Measurements from ENCODE around the gene BICC1.

BICC1 gene

DNA sequence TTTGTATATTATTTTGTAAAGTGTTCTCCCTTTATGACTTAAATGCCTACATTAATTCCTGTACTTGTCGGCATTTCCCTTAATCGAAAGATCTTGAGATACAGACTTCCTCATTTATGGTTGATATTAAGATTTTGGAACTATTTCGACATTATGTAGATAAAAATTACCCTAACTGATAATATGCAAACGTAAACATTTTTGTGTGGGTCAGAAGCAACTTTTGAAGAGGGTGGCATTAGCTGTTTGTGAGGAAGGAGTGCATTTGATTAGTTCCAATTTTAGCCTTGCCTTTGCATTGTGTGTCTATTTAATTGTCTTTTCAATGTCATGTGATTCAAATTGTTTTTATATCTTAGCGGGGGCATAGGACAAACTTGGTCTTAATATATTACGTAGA lies 114.7 kb downstream of the BICC1 start:
- Histone ChIP-seq H3K79me2 (ENCODE audit: insufficient read depth, low read depth) (no peaks in the 10 kb centered on the region), H3K27me3 (ENCODE audit: insufficient read depth, low read depth) (no peaks in the 10 kb centered on the region), H3K4me3 (IDR thresholded peaks at IDR 0.05; ENCODE audit: insufficient read depth, low read depth, low read length) (no peak overlapping the region), H3K4me2 (no peak overlapping the region), H3K27ac (no peak overlapping the region), H3K36me3 (ENCODE audit: insufficient read depth) (no peaks in the 10 kb centered on the region), H2AFZ (ENCODE audit: low read depth) (no peak overlapping the region), H3K4me1 (ENCODE audit: low read depth, poor library complexity, severe bottlenecking) (no peaks in the 10 kb centered on the region), H4K20me1 (ENCODE audit: insufficient read depth) (no peaks in the 10 kb centered on the region), H3K9ac (no peak overlapping the region)
- TF ChIP-seq CTCF (conservative IDR thresholded peaks at IDR 0.05; ENCODE audit: low read depth, low read length) = no peak

GRCh38 chr10:58631715-58632114 lies 119.0 kb downstream of the BICC1 start:
- Histone ChIP-seq H4K20me1 (ENCODE audit: insufficient read depth) (no peaks in the 10 kb centered on the region), H3K27ac (no peak overlapping the region), H3K9ac (no peak overlapping the region), H3K27me3 (ENCODE audit: insufficient read depth, low read depth) (no peaks in the 10 kb centered on the region), H3K4me3 (IDR thresholded peaks at IDR 0.05; ENCODE audit: insufficient read depth, low read depth, low read length) (no peak overlapping the region), H3K4me1 (ENCODE audit: low read depth, poor library complexity, severe bottlenecking) (no peaks in the 10 kb centered on the region), H2AFZ (ENCODE audit: low read depth) (no peak overlapping the region), H3K4me2 (no peak overlapping the region), H3K36me3 (ENCODE audit: insufficient read depth) (no peaks in the 10 kb centered on the region), H3K79me2 (ENCODE audit: insufficient read depth, low read depth) (no peaks in the 10 kb centered on the region)
- TF ChIP-seq CTCF (conservative IDR thresholded peaks at IDR 0.05; ENCODE audit: low read depth, low read length) = no peak

DNA sequence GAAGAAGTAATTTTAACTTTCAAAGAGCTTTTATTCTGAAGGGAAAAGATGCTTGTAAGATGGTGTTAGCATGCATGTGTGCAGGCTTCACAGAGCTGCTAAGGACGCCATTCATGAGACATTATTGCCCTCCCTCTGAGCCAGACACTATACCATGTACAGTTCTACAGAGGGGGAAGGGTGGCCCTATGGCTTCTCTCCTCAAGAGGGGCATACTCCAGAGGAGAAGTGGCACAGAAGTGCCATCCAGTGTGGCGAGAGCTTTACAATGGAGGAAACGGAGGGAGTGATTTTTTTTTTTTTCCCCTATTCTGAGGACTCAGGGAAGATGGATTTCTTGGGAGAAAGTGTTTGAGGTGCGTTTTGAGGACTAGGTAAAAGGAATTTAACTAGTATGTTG lies 119.5 kb downstream of the BICC1 start:
- no peaks in the 10 kb centered on the region for H3K27me3 ChIP-seq (ENCODE audit: insufficient read depth, low read depth)
- no peak for TF ChIP-seq CTCF (conservative IDR thresholded peaks at IDR 0.05; ENCODE audit: low read depth, low read length)
- H3K36me3 ChIP-seq (ENCODE audit: insufficient read depth) = no peaks in the 10 kb centered on the region
- no peak overlapping the region for H3K27ac ChIP-seq
- no peaks in the 10 kb centered on the region for H4K20me1 ChIP-seq (ENCODE audit: insufficient read depth)
- H3K4me1 ChIP-seq (ENCODE audit: low read depth, poor library complexity, severe bottlenecking) = no peaks in the 10 kb centered on the region
- no peaks in the 10 kb centered on the region for H3K79me2 ChIP-seq (ENCODE audit: insufficient read depth, low read depth)
- H2AFZ ChIP-seq (ENCODE audit: low read depth) = no peak overlapping the region
- H3K4me3 ChIP-seq (IDR thresholded peaks at IDR 0.05; ENCODE audit: insufficient read depth, low read depth, low read length) = no peak overlapping the region
- H3K4me2 ChIP-seq = no peak overlapping the region
- H3K9ac ChIP-seq = no peak overlapping the region

DNA sequence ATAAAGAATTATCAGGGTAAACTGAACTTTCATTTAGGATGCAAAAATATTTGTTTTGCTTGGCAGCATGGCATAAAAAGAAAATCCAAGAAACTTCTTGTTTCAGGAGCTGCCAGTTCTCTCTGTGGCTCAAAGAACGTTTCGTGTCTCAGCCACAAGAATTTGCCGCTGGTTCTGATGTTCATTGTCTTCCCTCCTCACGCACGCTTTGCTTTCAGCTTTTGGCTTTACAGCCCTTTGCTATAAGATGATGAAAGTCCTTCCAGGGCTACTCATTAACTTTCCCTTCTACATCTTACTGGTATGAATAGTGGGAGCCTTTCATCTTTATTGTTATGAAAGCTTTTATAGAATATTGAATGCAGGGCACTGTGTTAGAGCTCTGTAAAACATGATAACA lies 124.7 kb downstream of the BICC1 start:
- no peaks in the 10 kb centered on the region for H3K4me1 ChIP-seq (ENCODE audit: low read depth, poor library complexity, severe bottlenecking)
- no peaks in the 10 kb centered on the region for H3K27me3 ChIP-seq (ENCODE audit: insufficient read depth, low read depth)
- no peaks in the 10 kb centered on the region for H4K20me1 ChIP-seq (ENCODE audit: insufficient read depth)
- TF ChIP-seq CTCF (conservative IDR thresholded peaks at IDR 0.05; ENCODE audit: low read depth, low read length) = no peak
- no peaks in the 10 kb centered on the region for H3K36me3 ChIP-seq (ENCODE audit: insufficient read depth)
- no peaks in the 10 kb centered on the region for H3K79me2 ChIP-seq (ENCODE audit: insufficient read depth, low read depth)
- no peak overlapping the region for H3K4me2 ChIP-seq
- H3K9ac ChIP-seq = no peak overlapping the region
- H2AFZ ChIP-seq (ENCODE audit: low read depth) = no peak overlapping the region
- no peak overlapping the region for H3K27ac ChIP-seq
- no peak overlapping the region for H3K4me3 ChIP-seq (IDR thresholded peaks at IDR 0.05; ENCODE audit: insufficient read depth, low read depth, low read length)

- H2AFZ ChIP-seq (ENCODE audit: low read depth) = no peak overlapping the region
- TF ChIP-seq CTCF (conservative IDR thresholded peaks at IDR 0.05; ENCODE audit: low read depth, low read length) = no peak
- H3K9ac ChIP-seq = no peak overlapping the region
- H3K36me3 ChIP-seq (ENCODE audit: insufficient read depth) = no peaks in the 10 kb centered on the region
- no peaks in the 10 kb centered on the region for H3K4me1 ChIP-seq (ENCODE audit: low read depth, poor library complexity, severe bottlenecking)
- H3K4me2 ChIP-seq = no peak overlapping the region
- H3K27me3 ChIP-seq (ENCODE audit: insufficient read depth, low read depth) = no peaks in the 10 kb centered on the region
- no peaks in the 10 kb centered on the region for H4K20me1 ChIP-seq (ENCODE audit: insufficient read depth)
- no peak overlapping the region for H3K4me3 ChIP-seq (IDR thresholded peaks at IDR 0.05; ENCODE audit: insufficient read depth, low read depth, low read length)
- no peak overlapping the region for H3K27ac ChIP-seq
- H3K79me2 ChIP-seq (ENCODE audit: insufficient read depth, low read depth) = no peaks in the 10 kb centered on the region
These were observed 125.7 kb downstream of the BICC1 start for GRCh38 chr10:58638388-58638787.

All from KMS-11 (cell line).